Lung (tissue), 12 donors: Measurements from ENCODE around the gene PLPPR5. TPM values are rescaled to one million over a fixed set of nuclear protein-coding genes. Genes with fewer than 3 reads are reported as not detected.

Experiments
- ATAC-seq: fragments of 200-7000 bp; cut with Tn5 transposase; one replicate; pipeline ENCODE4 v1.9.1; 2020; ENCODE audit warnings: moderate number of reproducible peaks; ENCODE audit not compliant: insufficient read depth, low FRiP score
- DNase-seq, 3 donors: peaks; one replicate each; pipeline ENCODE4 v3.0.0-alpha.2; 2013 to 2017
- H3K27ac ChIP-seq, 2 donors: one replicate each; pipeline ENCODE4 v1.5.1; 2013; ENCODE audit warnings: mild to moderate bottlenecking in 2 of 2, moderate library complexity in 2 of 2, control low read depth in 1 of 2, inconsistent platforms in 1 of 2, low read depth in 1 of 2, low read length in 1 of 2
- H3K27me3 ChIP-seq, 3 donors: one replicate each; pipeline ENCODE4 v1.5.1; 2013; ENCODE audit warnings: low read length in 2 of 3; ENCODE audit not compliant: control insufficient read depth in 3 of 3, insufficient read depth in 3 of 3
- H3K36me3 ChIP-seq, 4 donors: one replicate each; pipeline ENCODE4 v1.5.1; 2013; ENCODE audit warnings: low read length in 4 of 4, mild to moderate bottlenecking in 1 of 4, moderate library complexity in 1 of 4; ENCODE audit not compliant: control insufficient read depth in 4 of 4, insufficient read depth in 4 of 4
- H3K4me1 ChIP-seq, 5 donors: one replicate each; pipeline ENCODE4 v1.5.1; 2013; ENCODE audit warnings: low read length in 5 of 5, mild to moderate bottlenecking in 2 of 5, moderate library complexity in 1 of 5; ENCODE audit not compliant: control insufficient read depth in 5 of 5, insufficient read depth in 5 of 5
- H3K4me3 ChIP-seq: one replicate; pipeline ENCODE4 v1.5.1; 2013; ENCODE audit warnings: mild to moderate bottlenecking, control low read depth, moderate library complexity
- H3K9ac ChIP-seq, 2 donors: one replicate each; pipeline ENCODE4 v1.5.1; 2013; ENCODE audit warnings: low read length in 2 of 2, control low read depth in 1 of 2; ENCODE audit not compliant: insufficient read depth in 1 of 2
- H3K9me3 ChIP-seq, 4 donors: one replicate each; pipeline ENCODE4 v1.5.1; 2013; ENCODE audit warnings: low read length in 3 of 4, mild to moderate bottlenecking in 1 of 4, moderate library complexity in 1 of 4; ENCODE audit not compliant: control insufficient read depth in 4 of 4, insufficient read depth in 3 of 4
- WGBS, 2 donors: extraction: QIAGEN DNeasy Blood & Tissue Kit; methylation state at CpG; one replicate each; pipeline ENCODE4 v1.1.7; 2013; 5-methylcytosine and 5-hydroxymethylcytosine counted together
- polyA plus RNA-seq, 2 donors: library from polyadenylated mRNA; stranded (reverse); fragments of 200-250 nt; gene quantifications; one replicate each; pipeline ENCODE4 v1.2.1, GENCODE V29; 2013
- total RNA-seq, 2 donors: library from RNA; depleted of rRNA in 1 of 2; stranded (reverse); fragments of >200 nt in 1 of 2; gene quantifications; one replicate each; pipeline ENCODE4 v1.2.1, GENCODE V29; 2014 to 2021
- TF ChIP-seq, protein P1 (sequence below): IDR thresholded peaks from 2 replicates; pipeline ENCODE4 v1.5.1; 2012; ENCODE audit warnings: mild to moderate bottlenecking; ENCODE audit errors: control extremely low read depth, extremely low read depth
- donor health status: control.
- donor health status: control.
- donor health status: Bipolar disorder and iron deficiency.
- donor health status: healthy.
- donor health status: DM: yes; HTN: yes; CAD: no.

Gene PLPPR5
- total and polyA plus RNA-seq, 4 donors, result 0.05 to 1.4 (median 0.21) TPM; not detected in 1

DNA sequence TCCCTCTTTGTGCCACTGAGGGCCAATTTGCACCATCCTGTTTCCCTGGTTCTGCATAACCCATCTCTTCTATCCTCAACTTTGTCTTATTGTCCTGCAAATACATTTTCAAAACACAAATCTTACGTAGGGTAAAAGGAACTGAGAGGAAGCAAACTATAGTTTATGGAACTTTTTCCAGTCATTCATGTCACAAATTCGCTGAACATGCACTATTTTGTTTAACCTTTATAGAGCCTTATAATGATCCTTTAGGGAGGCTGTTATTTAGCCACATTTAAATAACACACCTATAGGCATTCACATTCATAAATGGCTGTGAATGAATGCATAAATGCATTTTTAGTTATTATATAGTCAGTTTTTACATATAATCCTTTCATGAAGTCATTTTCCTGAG is 85.0 kb downstream of the PLPPR5 start:
- ATAC-seq (no peak), DNase-seq (no peak)
- H3K9ac ChIP-seq, result no peak overlapping the region
- WGBS, 2 donors, result 80 to 92% methylated on average over 2 of the region's 2 CpGs
- TF ChIP-seq, protein P1, sequence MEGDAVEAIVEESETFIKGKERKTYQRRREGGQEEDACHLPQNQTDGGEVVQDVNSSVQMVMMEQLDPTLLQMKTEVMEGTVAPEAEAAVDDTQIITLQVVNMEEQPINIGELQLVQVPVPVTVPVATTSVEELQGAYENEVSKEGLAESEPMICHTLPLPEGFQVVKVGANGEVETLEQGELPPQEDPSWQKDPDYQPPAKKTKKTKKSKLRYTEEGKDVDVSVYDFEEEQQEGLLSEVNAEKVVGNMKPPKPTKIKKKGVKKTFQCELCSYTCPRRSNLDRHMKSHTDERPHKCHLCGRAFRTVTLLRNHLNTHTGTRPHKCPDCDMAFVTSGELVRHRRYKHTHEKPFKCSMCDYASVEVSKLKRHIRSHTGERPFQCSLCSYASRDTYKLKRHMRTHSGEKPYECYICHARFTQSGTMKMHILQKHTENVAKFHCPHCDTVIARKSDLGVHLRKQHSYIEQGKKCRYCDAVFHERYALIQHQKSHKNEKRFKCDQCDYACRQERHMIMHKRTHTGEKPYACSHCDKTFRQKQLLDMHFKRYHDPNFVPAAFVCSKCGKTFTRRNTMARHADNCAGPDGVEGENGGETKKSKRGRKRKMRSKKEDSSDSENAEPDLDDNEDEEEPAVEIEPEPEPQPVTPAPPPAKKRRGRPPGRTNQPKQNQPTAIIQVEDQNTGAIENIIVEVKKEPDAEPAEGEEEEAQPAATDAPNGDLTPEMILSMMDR, result no peak
- no peak overlapping the region for H3K4me3 ChIP-seq
- H3K9me3 ChIP-seq, result no peaks in the 10 kb centered on the region
- H3K27ac ChIP-seq, result no peak overlapping the region
- H3K27me3 ChIP-seq, result no peaks in the 10 kb centered on the region
- H3K4me1 ChIP-seq, result no peaks in the 10 kb centered on the region
- H3K36me3 ChIP-seq, result no peaks in the 10 kb centered on the region

DNA sequence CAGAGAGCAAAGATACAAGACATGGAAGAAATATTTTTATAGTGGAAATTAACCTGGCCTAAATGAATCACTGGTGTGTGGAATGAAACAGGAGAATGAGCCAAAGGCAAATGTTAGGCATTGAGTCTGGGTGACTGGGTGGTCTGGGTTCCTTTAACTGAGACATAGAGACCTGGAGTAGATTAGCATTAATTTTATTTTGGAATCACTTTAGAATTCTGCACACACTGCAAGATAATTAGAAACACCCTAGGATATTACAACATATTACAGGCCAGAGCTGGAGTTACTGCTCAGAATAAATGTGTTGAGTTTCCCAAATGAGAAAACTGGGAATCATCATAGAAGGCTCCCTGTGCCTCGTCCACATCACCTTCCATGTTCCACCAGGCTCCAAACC is 85.5 kb downstream of the PLPPR5 start:
- Histone ChIP-seq H3K36me3 (no peaks in the 10 kb centered on the region), H3K4me3 (no peak overlapping the region), H3K27ac (no peak overlapping the region), H3K9ac (no peak overlapping the region), H3K4me1 (no peaks in the 10 kb centered on the region), H3K27me3 (no peaks in the 10 kb centered on the region), H3K9me3 (no peaks in the 10 kb centered on the region)
- TF ChIP-seq, protein P1, result no peak
- WGBS, 2 donors, result 82 to 86% methylated on average over 1 of the region's 1 CpG
- ATAC-seq, result no peak
- DNase-seq, result no peak

DNA sequence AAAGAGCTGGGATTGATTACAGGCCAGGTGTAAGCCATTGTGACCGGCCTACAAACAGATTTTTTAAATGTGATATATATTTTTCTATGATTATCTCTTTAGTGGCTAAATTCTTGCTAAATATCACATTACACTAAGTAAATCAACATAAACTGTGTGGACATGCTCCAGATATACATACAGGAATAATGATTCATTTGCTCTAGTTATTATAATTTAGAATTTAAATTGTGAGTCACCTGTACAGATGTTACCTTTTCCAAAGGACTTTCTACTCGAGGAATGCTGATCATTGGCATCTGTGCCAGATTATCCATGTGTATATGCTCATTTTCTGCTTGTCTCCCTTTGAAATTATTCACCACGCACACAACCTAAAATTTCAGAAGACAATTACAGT is 90.1 kb downstream of the PLPPR5 start:
- no peak for DNase-seq
- WGBS, 2 donors, result 72 to 95% methylated on average over 3 of the region's 3 CpGs

GRCh38 chr1:98910827-98911226 is 93.8 kb downstream of the PLPPR5 start:
- no peak for DNase-seq
- no peak overlapping the region for H3K4me3 ChIP-seq
- no peak for ATAC-seq
- no peaks in the 10 kb centered on the region for H3K36me3 ChIP-seq
- H3K27ac ChIP-seq, result no peak overlapping the region
- WGBS, 2 donors, result 84 to 93% methylated on average over 2 of the region's 2 CpGs
- H3K27me3 ChIP-seq, result no peaks in the 10 kb centered on the region
- no peaks in the 10 kb centered on the region for H3K9me3 ChIP-seq
- TF ChIP-seq, protein P1, result no peak
- no peaks in the 10 kb centered on the region for H3K4me1 ChIP-seq
- H3K9ac ChIP-seq, result no peak overlapping the region

More for the DNA sequence above, 90.1 kb downstream of the PLPPR5 start:
- H3K36me3 ChIP-seq, result no peaks in the 10 kb centered on the region
- no peak overlapping the region for H3K9ac ChIP-seq
- ATAC-seq, result no peak
- no peaks in the 10 kb centered on the region for H3K27me3 ChIP-seq
- H3K4me1 ChIP-seq, result no peaks in the 10 kb centered on the region
- H3K27ac ChIP-seq, result no peak overlapping the region
- H3K9me3 ChIP-seq, result no peaks in the 10 kb centered on the region
- no peak overlapping the region for H3K4me3 ChIP-seq
- TF ChIP-seq, protein P1, result no peak
